WI38 (cell line): ENCODE results near the gene CTPS2.
A peak's percentile ranks its signal among the peaks of the same experiment; 100 is the strongest.

Source experiments
- H3K4me3 ChIP-seq: 2 replicates; pipeline ENCODE4 v1.5.1; 2011; ENCODE audit warnings: low read depth, mild to moderate bottlenecking, control low read depth, low read length
- CTCF ChIP-seq: IDR thresholded peaks from 2 replicates; pipeline ENCODE4 v1.5.1; 2012; ENCODE audit warnings: low read depth, mild to moderate bottlenecking, control low read depth, low read length

The CTPS2 gene

GRCh38 chrX:16664074-16664473 is 48.4 kb downstream of the CTPS2 start:
- peak; percentile 18; the same call in 1 of the 2 replicates for TF ChIP-seq CTCF
- no peak overlapping the region for H3K4me3 ChIP-seq

- TF ChIP-seq CTCF = no peak
- no peak overlapping the region for H3K4me3 ChIP-seq
Observed at GRCh38 chrX:16662402-16662801, 50.1 kb downstream of the CTPS2 start.

- TF ChIP-seq CTCF = no peak
- no peak overlapping the region for H3K4me3 ChIP-seq
Observed at GRCh38 chrX:16661495-16661894, 51.0 kb downstream of the CTPS2 start.

GRCh38 chrX:16659321-16659720 is 53.1 kb downstream of the CTPS2 start:
- no peak for TF ChIP-seq CTCF
- H3K4me3 ChIP-seq = no peak overlapping the region

- H3K4me3 ChIP-seq = no peak overlapping the region
- no peak for TF ChIP-seq CTCF
Observed at GRCh38 chrX:16658284-16658683, 54.2 kb downstream of the CTPS2 start.

GRCh38 chrX:16654093-16654492 is 58.4 kb downstream of the CTPS2 start:
- H3K4me3 ChIP-seq = no peak overlapping the region
- no peak for TF ChIP-seq CTCF

GRCh38 chrX:16653424-16653823 is 59.0 kb downstream of the CTPS2 start:
- H3K4me3 ChIP-seq = no peak overlapping the region
- TF ChIP-seq CTCF = no peak
